ENCODE results near the gene TXNRD1.
"Not testable (repeated sequence)": the region's sequence is repeated elsewhere in the genome, so short reads cannot be mapped to it uniquely, and the experiment has no call there.

Gene TXNRD1

DNA sequence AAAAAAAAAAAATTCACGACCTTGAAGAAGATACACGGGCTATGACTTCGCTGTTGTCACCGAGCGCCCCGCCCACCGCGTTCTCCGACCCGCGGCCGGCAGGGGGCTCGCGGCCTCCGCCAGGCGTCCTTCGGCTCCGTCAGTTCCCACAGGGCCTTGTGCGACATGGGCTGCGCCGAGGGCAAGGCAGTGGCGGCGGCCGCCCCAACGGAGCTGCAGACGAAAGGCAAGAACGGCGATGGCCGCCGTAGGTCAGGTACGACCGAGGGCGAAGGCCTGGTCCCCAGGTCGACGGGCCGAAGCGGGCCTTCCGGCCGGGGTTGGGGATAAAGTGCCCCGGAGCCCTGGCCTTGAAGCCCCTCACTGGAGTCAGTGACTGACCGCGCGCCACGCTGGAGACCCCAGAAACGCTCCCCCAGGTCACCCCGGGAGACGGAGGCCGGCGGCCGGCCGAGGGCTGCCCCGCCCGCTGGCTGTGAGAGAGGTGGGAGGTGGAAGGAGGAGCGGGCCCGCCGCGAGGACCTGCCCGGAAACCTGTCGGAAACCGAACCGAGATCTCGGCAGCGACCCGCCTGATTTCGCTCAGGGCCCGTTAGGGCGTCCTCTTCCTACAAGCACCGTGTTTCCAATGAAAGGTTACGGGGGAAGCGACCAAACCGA lies at the start of gene TXNRD1:
Gene TXNRD1 (plus strand): TSS at position 142 of the 660 bp plus-strand sequence. CDS start 24 bp downstream, at position 166.
- TF ChIP-seq, protein P1, sequence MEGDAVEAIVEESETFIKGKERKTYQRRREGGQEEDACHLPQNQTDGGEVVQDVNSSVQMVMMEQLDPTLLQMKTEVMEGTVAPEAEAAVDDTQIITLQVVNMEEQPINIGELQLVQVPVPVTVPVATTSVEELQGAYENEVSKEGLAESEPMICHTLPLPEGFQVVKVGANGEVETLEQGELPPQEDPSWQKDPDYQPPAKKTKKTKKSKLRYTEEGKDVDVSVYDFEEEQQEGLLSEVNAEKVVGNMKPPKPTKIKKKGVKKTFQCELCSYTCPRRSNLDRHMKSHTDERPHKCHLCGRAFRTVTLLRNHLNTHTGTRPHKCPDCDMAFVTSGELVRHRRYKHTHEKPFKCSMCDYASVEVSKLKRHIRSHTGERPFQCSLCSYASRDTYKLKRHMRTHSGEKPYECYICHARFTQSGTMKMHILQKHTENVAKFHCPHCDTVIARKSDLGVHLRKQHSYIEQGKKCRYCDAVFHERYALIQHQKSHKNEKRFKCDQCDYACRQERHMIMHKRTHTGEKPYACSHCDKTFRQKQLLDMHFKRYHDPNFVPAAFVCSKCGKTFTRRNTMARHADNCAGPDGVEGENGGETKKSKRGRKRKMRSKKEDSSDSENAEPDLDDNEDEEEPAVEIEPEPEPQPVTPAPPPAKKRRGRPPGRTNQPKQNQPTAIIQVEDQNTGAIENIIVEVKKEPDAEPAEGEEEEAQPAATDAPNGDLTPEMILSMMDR (conservative IDR thresholded peaks at IDR 0.05), result no peak
- H3K27ac ChIP-seq, result peak within 1 kb of the TSS; percentile 97

DNA sequence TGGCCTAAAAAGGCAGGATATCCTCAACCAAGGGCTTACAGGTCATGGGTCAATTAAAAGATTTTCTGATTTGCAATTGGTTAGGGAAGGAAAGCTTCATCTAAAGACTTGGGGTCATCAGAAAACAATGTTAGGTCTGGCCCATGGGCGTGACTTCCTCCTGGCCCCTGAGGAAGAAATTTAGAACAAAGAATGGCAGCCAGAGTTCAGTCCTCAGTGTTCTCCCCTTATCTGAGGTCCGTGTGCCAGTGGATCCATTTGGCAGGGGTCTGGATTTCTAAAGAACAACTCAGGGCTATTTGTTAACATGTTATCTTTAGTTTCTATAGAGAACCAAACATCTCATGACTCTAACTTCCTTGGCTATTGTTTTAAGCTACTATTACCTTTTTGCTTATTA lies 49.8 kb upstream of the TXNRD1 start:
- TF ChIP-seq, protein P1 (conservative IDR thresholded peaks at IDR 0.05), result no peak
- no peak overlapping the region for H3K27ac ChIP-seq

DNA sequence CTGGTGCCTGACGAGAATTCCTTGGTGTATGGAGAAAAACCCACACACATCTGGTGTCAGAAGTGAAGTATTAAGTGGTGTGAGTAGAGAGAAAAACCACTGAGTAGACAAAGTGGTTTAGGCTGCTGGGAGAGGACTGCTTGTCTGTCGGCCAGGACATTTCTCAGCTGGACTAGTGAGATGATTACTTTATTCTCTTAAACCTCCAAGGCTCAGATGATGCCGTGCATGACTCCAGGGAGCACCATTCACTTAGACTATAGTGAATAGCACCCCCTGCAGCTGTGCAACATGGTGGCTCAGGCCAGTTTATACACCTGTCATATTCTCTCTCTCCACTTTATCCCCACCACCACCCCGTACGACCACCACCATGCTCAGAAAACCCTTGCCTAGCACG lies 49.1 kb upstream of the TXNRD1 start:
- H3K27ac ChIP-seq, result no peak overlapping the region
- TF ChIP-seq, protein P1 (conservative IDR thresholded peaks at IDR 0.05), result no peak

DNA sequence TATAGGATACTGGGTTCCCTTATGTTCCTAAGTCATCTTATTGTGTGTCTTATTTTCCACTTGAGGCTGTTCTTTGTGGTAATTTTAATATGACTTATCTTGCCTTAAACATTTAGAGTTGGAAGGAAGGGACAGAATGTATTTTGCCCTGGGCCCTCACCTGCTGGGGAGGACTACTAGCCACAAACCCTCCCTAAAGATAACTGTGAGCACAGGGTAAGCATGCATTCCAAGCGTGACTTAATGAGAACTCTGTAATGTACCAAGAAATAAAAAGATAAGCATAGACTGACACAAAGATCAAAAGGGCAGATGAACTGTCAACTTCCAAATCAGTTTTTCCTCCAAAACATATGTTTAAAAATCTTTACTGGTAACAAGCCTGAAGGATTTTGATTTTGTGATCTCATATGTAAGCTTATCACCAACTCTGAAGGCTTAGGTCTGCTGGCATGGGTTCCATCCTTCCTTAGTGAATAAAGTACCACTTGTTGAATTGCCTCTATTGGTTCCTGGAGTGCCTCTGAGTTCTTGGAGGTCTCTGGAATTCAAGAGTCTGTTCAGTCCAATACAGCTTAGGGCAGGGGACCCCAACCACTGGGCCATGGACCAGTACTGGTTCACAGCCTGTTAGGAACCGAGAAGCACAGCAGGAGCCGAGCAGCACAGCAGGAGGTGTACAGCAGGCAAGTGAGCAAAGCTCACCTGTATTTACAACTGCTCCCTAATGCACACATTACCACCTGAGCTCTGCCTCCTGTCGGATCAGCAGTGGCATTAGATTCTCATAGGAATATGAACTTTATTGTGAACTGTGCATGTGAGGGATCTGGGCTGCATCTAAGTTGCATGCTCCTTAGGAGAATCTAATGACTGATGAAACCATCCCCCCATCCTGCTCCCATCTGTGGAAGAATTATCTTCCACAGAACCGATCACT lies 47.8 kb upstream of the TXNRD1 start:
- TF ChIP-seq, protein P1 (conservative IDR thresholded peaks at IDR 0.05), result no peak

DNA sequence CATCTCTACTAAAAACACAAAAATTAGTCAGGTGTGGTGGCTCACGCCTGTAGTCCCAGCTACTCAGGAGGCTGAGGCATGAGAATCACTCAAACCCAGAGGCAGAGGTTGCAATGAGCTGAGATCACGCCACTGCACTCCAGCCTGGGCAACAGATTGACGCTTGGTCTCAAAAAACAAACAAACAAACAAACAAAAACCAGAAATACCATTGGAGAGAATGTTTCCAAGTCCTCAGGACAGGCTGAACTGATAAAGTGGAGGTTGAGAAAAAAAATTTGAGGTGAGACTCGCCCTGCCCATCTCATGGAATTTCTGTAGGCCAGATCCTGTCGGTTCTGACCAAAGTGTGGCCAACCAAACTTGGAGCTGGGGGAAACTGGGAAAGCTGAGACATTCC lies 47.0 kb upstream of the TXNRD1 start:
- TF ChIP-seq, protein P1 (conservative IDR thresholded peaks at IDR 0.05), result no peak
- H3K27ac ChIP-seq, result no peak overlapping the region

More for the DNA sequence above, 47.8 kb upstream of the TXNRD1 start:
- no peak overlapping the region for H3K27ac ChIP-seq

DNA sequence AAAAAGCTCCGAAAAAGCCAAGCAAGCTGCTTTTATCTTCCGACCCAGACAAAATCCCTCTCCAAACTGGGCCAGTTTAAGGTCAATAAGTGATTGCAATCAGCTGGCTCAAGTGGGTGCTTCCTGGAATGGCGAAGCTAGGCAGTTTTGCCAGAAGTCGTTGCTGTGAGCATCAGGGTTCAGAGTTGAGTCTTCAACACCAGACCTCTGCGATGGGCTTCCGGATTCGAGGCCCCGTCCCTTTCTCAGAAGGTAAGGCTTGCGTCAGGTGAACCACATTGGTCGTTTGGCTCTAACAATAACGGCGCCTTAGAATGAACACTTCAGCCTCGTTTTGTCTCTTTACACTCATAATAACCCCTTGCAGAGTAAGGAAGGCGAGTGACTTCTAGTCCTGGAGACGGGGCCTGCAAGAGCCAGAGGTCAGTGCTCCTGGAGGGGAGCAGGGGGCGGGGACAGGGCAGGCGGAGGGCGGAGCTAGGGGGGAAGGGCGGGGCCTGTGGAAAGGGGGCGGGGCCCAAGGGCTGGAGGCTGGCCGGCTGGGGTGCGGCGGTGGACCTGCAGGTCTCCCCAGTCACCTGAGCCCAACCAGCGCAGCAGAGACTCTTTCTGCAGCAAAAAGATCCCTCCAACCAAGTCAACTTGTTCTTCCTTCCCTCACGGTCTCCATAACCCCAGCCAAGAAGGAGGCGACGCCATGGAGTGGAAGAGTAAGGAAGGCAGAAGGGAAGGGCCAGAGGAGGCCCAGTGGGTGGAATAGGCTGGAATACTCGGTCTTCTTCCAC lies 43.6 kb upstream of the TXNRD1 start:
- H3K27ac ChIP-seq, result no peak overlapping the region
- TF ChIP-seq, protein P1 (conservative IDR thresholded peaks at IDR 0.05), result no peak

DNA sequence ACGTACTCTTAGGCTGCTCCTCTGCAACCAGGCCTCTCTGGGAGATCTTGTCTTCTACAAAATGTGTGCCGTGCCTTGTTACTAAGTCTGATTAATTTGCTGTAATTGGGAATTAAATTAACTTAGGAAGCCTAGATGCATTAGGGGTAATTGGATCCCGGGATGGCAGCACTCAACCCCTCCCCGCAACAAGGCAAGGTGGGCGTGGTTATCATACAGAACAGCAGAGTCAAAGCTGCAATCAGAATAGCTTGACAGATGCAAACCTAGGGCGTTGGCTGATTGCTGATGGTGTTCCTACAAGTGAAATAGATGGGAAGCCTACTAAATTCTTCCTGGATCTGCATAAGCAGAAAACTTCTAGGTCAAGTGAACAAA lies 43.0 kb upstream of the TXNRD1 start:
- H3K27ac ChIP-seq, result no peak overlapping the region
- TF ChIP-seq, protein P1 (conservative IDR thresholded peaks at IDR 0.05), result no peak

DNA sequence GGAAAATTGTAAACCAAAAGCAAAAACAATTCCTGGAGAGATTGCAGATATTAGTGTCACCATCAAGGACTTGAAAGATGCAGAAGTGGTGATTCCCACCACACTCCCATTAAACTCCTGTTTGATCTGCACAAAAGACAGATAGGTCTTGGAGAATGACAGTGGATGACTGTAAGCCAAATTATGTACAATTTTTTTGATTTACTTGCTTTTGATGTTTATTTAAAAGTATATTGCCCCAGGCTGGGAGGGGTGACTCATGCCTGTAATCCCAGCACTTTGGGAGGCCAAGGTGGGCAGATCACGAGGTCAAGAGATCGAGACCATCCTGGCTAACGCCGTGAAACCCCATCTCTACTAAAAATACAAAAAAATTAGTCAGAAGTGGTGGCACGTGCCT lies 41.8 kb upstream of the TXNRD1 start:
- not testable (repeated sequence) for H3K27ac ChIP-seq

Data from VCaP (cell line).